Peyer's patch (tissue), 4 donors: ENCODE measurements around the gene PDE4D.

Experiments
- POLR2A ChIP-seq, 2 donors: fragments of 450-650 bp; IDR thresholded peaks; one replicate each; pipeline ENCODE4 v1.5.1; 2017; ENCODE audit warnings: antibody characterized with exemption in 2 of 2, mild to moderate bottlenecking in 2 of 2, moderate library complexity in 2 of 2
- TF ChIP-seq, protein P1 (sequence below), 6 experiments: fragments of 450-650 bp in 4 of 6; fragments of 200-600 bp in 2 of 6; sonication (generic) in 1 of 6; IDR thresholded peaks; one replicate each; pipeline ENCODE4 v1.5.1; 2017 to 2019; ENCODE audit warnings: antibody characterized with exemption in 6 of 6, mild to moderate bottlenecking in 3 of 6, moderate library complexity in 1 of 6

DNA sequence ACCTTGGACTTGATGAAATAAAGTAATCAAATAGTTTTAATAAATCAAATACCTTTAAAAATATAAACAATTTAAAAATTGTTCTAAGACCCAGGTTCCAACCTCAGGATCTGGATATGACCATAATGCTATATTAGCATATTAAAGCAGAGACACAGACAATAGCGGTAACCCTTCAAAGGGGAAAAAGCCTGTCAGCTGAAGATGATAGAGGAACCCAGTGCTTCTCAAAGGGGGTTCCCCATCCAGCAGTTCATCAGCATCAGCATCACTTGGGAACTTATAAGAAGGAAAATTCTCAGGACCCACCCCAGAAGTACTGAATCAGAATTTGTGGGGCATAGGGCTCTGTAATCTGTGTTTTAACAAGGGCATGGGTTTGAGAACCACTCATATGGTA is 791.1 kb downstream of the PDE4D start:
- TF ChIP-seq, protein P1, sequence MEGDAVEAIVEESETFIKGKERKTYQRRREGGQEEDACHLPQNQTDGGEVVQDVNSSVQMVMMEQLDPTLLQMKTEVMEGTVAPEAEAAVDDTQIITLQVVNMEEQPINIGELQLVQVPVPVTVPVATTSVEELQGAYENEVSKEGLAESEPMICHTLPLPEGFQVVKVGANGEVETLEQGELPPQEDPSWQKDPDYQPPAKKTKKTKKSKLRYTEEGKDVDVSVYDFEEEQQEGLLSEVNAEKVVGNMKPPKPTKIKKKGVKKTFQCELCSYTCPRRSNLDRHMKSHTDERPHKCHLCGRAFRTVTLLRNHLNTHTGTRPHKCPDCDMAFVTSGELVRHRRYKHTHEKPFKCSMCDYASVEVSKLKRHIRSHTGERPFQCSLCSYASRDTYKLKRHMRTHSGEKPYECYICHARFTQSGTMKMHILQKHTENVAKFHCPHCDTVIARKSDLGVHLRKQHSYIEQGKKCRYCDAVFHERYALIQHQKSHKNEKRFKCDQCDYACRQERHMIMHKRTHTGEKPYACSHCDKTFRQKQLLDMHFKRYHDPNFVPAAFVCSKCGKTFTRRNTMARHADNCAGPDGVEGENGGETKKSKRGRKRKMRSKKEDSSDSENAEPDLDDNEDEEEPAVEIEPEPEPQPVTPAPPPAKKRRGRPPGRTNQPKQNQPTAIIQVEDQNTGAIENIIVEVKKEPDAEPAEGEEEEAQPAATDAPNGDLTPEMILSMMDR (IDR thresholded peaks at IDR 0.05) = no peak
- no peak for TF ChIP-seq POLR2A (IDR thresholded peaks at IDR 0.05)
